HCT116 (cell line): ENCODE results near the gene HESX1. TPM values are rescaled to one million over a fixed set of nuclear protein-coding genes. Genes with fewer than 3 reads are reported as not detected.
A peak's percentile ranks its signal among the peaks of the same experiment; 100 is the strongest.

Experiments
- ATAC-seq: fragments of 200-7000 bp; cut with Tn5 transposase; 2 replicates; pipeline ENCODE4 v1.9.1; 2020; ENCODE audit warnings: mild to moderate bottlenecking, moderate library complexity
- BruUV-seq: library from RNA; stranded (reverse); fragments of 400-500 nt; replicated peaks from 2 replicates; lab custom pipeline; 2021; lab: Mats Ljungman, UMichigan
- CTCF ChIA-PET: fragments of 300-600 bp; sonication (Branson Sonifier 250); formaldehyde crosslinking; loops from one replicate; lab custom pipeline; 2021; ENCODE audit warnings: antibody characterized with exemption; lab: Charles Lee
- POLR2A ChIA-PET: fragments of 300-600, 350-600 bp; sonication (Branson Sonifier 250); formaldehyde crosslinking; loops from one replicate; lab custom pipeline; 2021; ENCODE audit warnings: antibody characterized with exemption; lab: Charles Lee
- RAD21 ChIA-PET, 2 experiments: fragments of 300-600 bp; sonication (Branson Sonifier 250); formaldehyde crosslinking; loops; one replicate each; lab custom pipeline; 2023; ENCODE audit warnings: low total read pairs in 2 of 2; ENCODE audit not compliant: uncharacterized antibody in 2 of 2, unreplicated experiment in 2 of 2, low non-redundant PET in 1 of 2; lab: Charles Lee
- DNase-seq: peaks from one replicate; pipeline ENCODE4 v3.0.0-alpha.2; 2010; ENCODE audit warnings: low read depth, low spot score
- H2AFZ ChIP-seq: fragments of 200-600 bp; shearing (Covaris generic), sonication (generic); 2 replicates; pipeline ENCODE4 v1.6.1; 2017; ENCODE audit warnings: low read depth, mixed run types, mixed read lengths, antibody characterized with exemption, low read length; ENCODE audit not compliant: poor library complexity, severe bottlenecking
- H3K27ac ChIP-seq: 2 replicates; pipeline ENCODE4 v1.5.1; 2012; ENCODE audit warnings: low read depth, low read length
- H3K27me3 ChIP-seq: fragments of 200-600 bp; sonication (generic); 2 replicates; pipeline ENCODE4 v1.6.1; 2016; ENCODE audit warnings: mixed run types, low read length, mixed read lengths; ENCODE audit not compliant: insufficient read depth
- H3K36me3 ChIP-seq, 2 experiments: fragments of 200-500 bp in 1 of 2; fragments of 200-600 bp in 1 of 2; sonication (Bioruptor generic) in 1 of 2; sonication (generic) in 1 of 2; 2 replicates each; pipeline versions ENCODE4 v1.5.1 to v1.6.1; 2014 to 2016; ENCODE audit warnings: low read length in 2 of 2, inconsistent platforms in 1 of 2, mixed read lengths in 1 of 2, mixed run types in 1 of 2; ENCODE audit not compliant: insufficient read depth in 2 of 2, control insufficient read depth in 1 of 2
- H3K4me1 ChIP-seq, 2 experiments: fragments of 200-600 bp in 1 of 2; sonication (generic) in 1 of 2; 2 replicates each; pipeline versions ENCODE4 v1.5.1 to v1.6.1; 2012 to 2017; ENCODE audit warnings: low read length in 2 of 2, inconsistent platforms in 1 of 2, mild to moderate bottlenecking in 1 of 2, mixed read lengths in 1 of 2, mixed run types in 1 of 2, moderate library complexity in 1 of 2; ENCODE audit not compliant: insufficient read depth in 2 of 2, control insufficient read depth in 1 of 2
- H3K4me2 ChIP-seq: fragments of 200-600 bp; sonication (generic); 2 replicates; pipeline ENCODE4 v1.6.1; 2017; ENCODE audit warnings: mixed run types, low read length, mixed read lengths
- H3K4me3 ChIP-seq, 2 experiments: fragments of 200-600 bp in 1 of 2; sonication (generic) in 1 of 2; replicated peaks in 1 of 2; 2 replicates each; pipeline ENCODE4 v1.5.1; 2011 to 2016; ENCODE audit warnings: low read length in 2 of 2, control low read depth in 1 of 2, low read depth in 1 of 2, mild to moderate bottlenecking in 1 of 2, mixed read lengths in 1 of 2, mixed run types in 1 of 2
- H3K79me2 ChIP-seq: fragments of 200-600 bp; sonication (generic); 2 replicates; pipeline ENCODE4 v1.6.1; 2017; ENCODE audit warnings: mild to moderate bottlenecking, mixed run types, low read length, moderate library complexity, mixed read lengths; ENCODE audit not compliant: insufficient read depth
- H3K9ac ChIP-seq: fragments of 200-600 bp; sonication (generic); 2 replicates; pipeline ENCODE4 v1.6.1; 2016; ENCODE audit warnings: low read length, mixed read lengths
- H3K9me2 ChIP-seq: fragments of 200-600 bp; sonication (generic), shearing (Covaris generic); 2 replicates; pipeline ENCODE4 v1.6.1; 2017; ENCODE audit warnings: mixed run types, mild to moderate bottlenecking, moderate library complexity; ENCODE audit not compliant: insufficient read depth
- H3K9me3 ChIP-seq, 2 experiments: fragments of 200-500 bp in 1 of 2; fragments of 200-600 bp in 1 of 2; sonication (Bioruptor generic) in 1 of 2; sonication (generic) in 1 of 2; 2 replicates each; pipeline ENCODE4 v1.6.1; 2014 to 2017; ENCODE audit warnings: low read length in 2 of 2, mixed read lengths in 2 of 2, inconsistent platforms in 1 of 2, low read depth in 1 of 2, mild to moderate bottlenecking in 1 of 2, mixed run types in 1 of 2, moderate library complexity in 1 of 2; ENCODE audit not compliant: control insufficient read depth in 1 of 2, insufficient read depth in 1 of 2
- H4K20me1 ChIP-seq: fragments of 200-600 bp; sonication (generic), shearing (Covaris generic); 2 replicates; pipeline ENCODE4 v1.6.1; 2017; ENCODE audit warnings: mixed run types, mild to moderate bottlenecking, moderate library complexity; ENCODE audit not compliant: insufficient read depth
- CTCF ChIP-seq, 3 experiments: fragments of 200-600 bp in 1 of 3; sonication (generic) in 1 of 3; IDR thresholded peaks in 2 of 3; conservative IDR thresholded peaks in 1 of 3; 2 replicates each; pipeline ENCODE4 v1.5.1; 2012 to 2017; ENCODE audit warnings: low read depth in 2 of 3, low read length in 2 of 3, antibody characterized with exemption in 1 of 3, borderline replicate concordance in 1 of 3, control low read depth in 1 of 3, mild to moderate bottlenecking in 1 of 3, mixed read lengths in 1 of 3, mixed run types in 1 of 3, moderate library complexity in 1 of 3; ENCODE audit not compliant: insufficient read depth in 1 of 3
- EGR1 ChIP-seq: IDR thresholded peaks from 2 replicates; pipeline ENCODE4 v1.6.1; 2012; ENCODE audit warnings: low read depth
- ELF1 ChIP-seq: IDR thresholded peaks from 2 replicates; pipeline ENCODE4 v1.6.1; 2012; ENCODE audit warnings: low read depth, borderline replicate concordance
- EZH2 ChIP-seq: fragments of 200-600 bp; sonication (generic); IDR thresholded peaks from 2 replicates; pipeline ENCODE4 v1.6.1; 2017; ENCODE audit warnings: antibody characterized with exemption, mixed run types
- FOSL1 ChIP-seq: IDR thresholded peaks from 2 replicates; pipeline ENCODE4 v1.6.1; 2012; ENCODE audit warnings: low read depth
- POLR2A ChIP-seq: IDR thresholded peaks from 2 replicates; pipeline ENCODE4 v1.7.0; 2011; ENCODE audit warnings: borderline replicate concordance; ENCODE audit not compliant: insufficient read depth, insufficient read length; ENCODE audit errors: extremely low read depth
- POLR2AphosphoS5 ChIP-seq: IDR thresholded peaks from 2 replicates; pipeline ENCODE4 v1.6.1; 2011; ENCODE audit warnings: mild to moderate bottlenecking, low read depth, low read length, moderate library complexity
- RAD21 ChIP-seq: IDR thresholded peaks from 2 replicates; pipeline ENCODE4 v1.6.1; 2012; ENCODE audit warnings: low read depth, mild to moderate bottlenecking
- SIN3A ChIP-seq: IDR thresholded peaks from 2 replicates; pipeline ENCODE4 v1.6.1; 2012; ENCODE audit warnings: low read depth
- SRF ChIP-seq: IDR thresholded peaks from 2 replicates; pipeline ENCODE4 v1.6.1; 2012; ENCODE audit warnings: low read depth
- YY1 ChIP-seq: IDR thresholded peaks from 2 replicates; pipeline ENCODE4 v1.6.1; 2011; ENCODE audit warnings: low read length, low read depth, moderate library complexity, mild to moderate bottlenecking; ENCODE audit not compliant: insufficient replicate concordance; ENCODE audit errors: extremely low read depth
- ZBTB33 ChIP-seq: IDR thresholded peaks from 2 replicates; pipeline ENCODE4 v1.6.1; 2011; ENCODE audit warnings: mild to moderate bottlenecking, low read length, moderate library complexity; ENCODE audit not compliant: insufficient replicate concordance; ENCODE audit errors: extremely low read depth
- ZFX ChIP-seq: fragments of 450-650 bp; IDR thresholded peaks from 2 replicates; pipeline ENCODE4 v1.6.1; 2017
- intact Hi-C: fragments of 100-400 bp; cut with micrococcal nuclease; formaldehyde crosslinking; loops from 2 replicates; pipeline ENCODE4 v1.10.0; 2022
- total RNA-seq: library from RNA; stranded (reverse); gene quantifications from one replicate; pipeline ENCODE4 v1.2.1, GENCODE V29; 2021; ENCODE audit not compliant: unreplicated experiment
- TF ChIP-seq, protein P1 (sequence below): IDR thresholded peaks from 2 replicates; pipeline ENCODE4 v1.6.1; 2012; ENCODE audit warnings: low read depth

Gene HESX1
- total RNA-seq, 1 experiment from 2014 or later = 2.1 TPM

DNA sequence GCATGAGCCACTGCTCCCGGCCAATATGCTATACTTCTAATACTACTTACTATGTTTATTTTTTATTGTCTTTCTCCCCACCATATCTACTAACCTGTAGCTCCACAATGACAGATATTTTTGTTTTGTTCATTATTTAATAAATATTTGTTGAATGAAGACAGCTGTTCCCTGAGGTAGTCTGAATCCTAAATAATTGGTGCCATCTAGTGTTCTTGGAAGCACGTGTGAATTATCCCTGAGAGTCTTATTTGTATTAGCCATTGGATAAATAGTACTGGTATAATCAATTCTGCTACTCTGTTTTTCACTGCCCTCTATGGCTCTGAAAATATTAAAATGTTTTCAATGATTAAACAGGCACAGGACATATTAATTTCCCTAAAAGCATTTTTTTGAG, 22.1 kb upstream of the HESX1 start (continued):
- TF ChIP-seq CTCF (IDR thresholded peaks at IDR 0.05 in 2 of 3, conservative IDR thresholded peaks at IDR 0.05 in 1 of 3; ENCODE audit: borderline replicate concordance in 1 of 3, insufficient read depth in 1 of 3, low read depth in 2 of 3, low read length in 2 of 3) (peak in 2 of 3 experiments; percentile 27 to 43; a peak in 2 of 6 replicates), POLR2A (no peak), EGR1 (no peak), POLR2AphosphoS5 (no peak)
- TF ChIP-seq, all 23 proteins: peak for 2

DNA sequence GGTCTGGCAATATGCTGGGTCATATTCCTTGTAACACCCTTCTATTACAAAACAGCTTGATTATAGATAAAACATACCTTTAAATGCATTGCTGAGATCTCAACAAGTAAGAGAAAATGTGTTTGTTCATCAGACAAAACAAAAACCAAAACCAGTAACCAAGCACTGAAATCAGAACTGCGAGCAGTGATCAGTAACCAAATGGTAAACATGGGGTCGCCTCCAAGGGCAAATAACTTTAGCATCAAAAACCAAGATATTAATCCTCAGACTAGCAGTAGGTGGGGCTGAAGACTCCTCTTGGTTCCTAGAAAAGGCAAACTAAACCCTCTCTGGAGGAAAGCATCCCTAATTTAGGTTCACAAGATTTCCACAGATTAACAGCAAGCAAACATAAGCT, 6.6 kb upstream of the HESX1 start:
- Histone ChIP-seq H3K27ac (no peak overlapping the region), H3K4me2 (no peak overlapping the region), H3K79me2 (no peaks in the 10 kb centered on the region), H2AFZ (no peak overlapping the region), H3K4me1 (no peaks in the 10 kb centered on the region), H3K9ac (no peak overlapping the region), H3K9me3 (no peaks in the 10 kb centered on the region), H3K36me3 (no peaks in the 10 kb centered on the region), H3K27me3 (no peaks in the 10 kb centered on the region), H3K4me3 (no peak overlapping the region), H3K9me2 (no peaks in the 10 kb centered on the region), H4K20me1 (no peaks in the 10 kb centered on the region)
- intact Hi-C loops = no loop called here
- DNase-seq (no peak), ATAC-seq (no peak)
- CTCF ChIA-PET = no interaction called here
- BruUV-seq = no TSS peak
- POLR2A ChIA-PET = no interaction called here
- RAD21 ChIA-PET = no interaction called here
- no peak for TF ChIP-seq POLR2A
- TF ChIP-seq EGR1 = no peak
- TF ChIP-seq YY1 = no peak
- TF ChIP-seq CTCF (IDR thresholded peaks at IDR 0.05 in 2 of 3, conservative IDR thresholded peaks at IDR 0.05 in 1 of 3; ENCODE audit: borderline replicate concordance in 1 of 3, insufficient read depth in 1 of 3, low read depth in 2 of 3, low read length in 2 of 3) = no peak
- no peak for TF ChIP-seq EZH2
- TF ChIP-seq POLR2AphosphoS5 = no peak
- no peak for TF ChIP-seq ZBTB33
- no peak for TF ChIP-seq ELF1
- TF ChIP-seq RAD21 = no peak
- no peak for TF ChIP-seq SRF
- no peak for TF ChIP-seq ZFX
- TF ChIP-seq FOSL1 = no peak
- no peak for TF ChIP-seq SIN3A
- TF ChIP-seq, protein P1, sequence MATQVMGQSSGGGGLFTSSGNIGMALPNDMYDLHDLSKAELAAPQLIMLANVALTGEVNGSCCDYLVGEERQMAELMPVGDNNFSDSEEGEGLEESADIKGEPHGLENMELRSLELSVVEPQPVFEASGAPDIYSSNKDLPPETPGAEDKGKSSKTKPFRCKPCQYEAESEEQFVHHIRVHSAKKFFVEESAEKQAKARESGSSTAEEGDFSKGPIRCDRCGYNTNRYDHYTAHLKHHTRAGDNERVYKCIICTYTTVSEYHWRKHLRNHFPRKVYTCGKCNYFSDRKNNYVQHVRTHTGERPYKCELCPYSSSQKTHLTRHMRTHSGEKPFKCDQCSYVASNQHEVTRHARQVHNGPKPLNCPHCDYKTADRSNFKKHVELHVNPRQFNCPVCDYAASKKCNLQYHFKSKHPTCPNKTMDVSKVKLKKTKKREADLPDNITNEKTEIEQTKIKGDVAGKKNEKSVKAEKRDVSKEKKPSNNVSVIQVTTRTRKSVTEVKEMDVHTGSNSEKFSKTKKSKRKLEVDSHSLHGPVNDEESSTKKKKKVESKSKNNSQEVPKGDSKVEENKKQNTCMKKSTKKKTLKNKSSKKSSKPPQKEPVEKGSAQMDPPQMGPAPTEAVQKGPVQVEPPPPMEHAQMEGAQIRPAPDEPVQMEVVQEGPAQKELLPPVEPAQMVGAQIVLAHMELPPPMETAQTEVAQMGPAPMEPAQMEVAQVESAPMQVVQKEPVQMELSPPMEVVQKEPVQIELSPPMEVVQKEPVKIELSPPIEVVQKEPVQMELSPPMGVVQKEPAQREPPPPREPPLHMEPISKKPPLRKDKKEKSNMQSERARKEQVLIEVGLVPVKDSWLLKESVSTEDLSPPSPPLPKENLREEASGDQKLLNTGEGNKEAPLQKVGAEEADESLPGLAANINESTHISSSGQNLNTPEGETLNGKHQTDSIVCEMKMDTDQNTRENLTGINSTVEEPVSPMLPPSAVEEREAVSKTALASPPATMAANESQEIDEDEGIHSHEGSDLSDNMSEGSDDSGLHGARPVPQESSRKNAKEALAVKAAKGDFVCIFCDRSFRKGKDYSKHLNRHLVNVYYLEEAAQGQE = no peak
